ENCODE measurements around the gene LSM11. TPM values are rescaled to one million over a fixed set of nuclear protein-coding genes. Genes with fewer than 3 reads are reported as not detected.

LSM11 gene
- total RNA-seq, 2 donors from 2014 or later, result 4.1 to 8.1 TPM

- H3K9me3 ChIP-seq, result no peaks in the 10 kb centered on the region
- H3K4me3 ChIP-seq, result no peak overlapping the region
- no peaks in the 10 kb centered on the region for H3K4me1 ChIP-seq (replicated peaks)
- TF ChIP-seq POLR2AphosphoS5 (IDR thresholded peaks at IDR 0.05), result no peak
- TF ChIP-seq POLR2A (IDR thresholded peaks at IDR 0.05), result no peak
- no peaks in the 10 kb centered on the region for H3K36me3 ChIP-seq
- H3K27me3 ChIP-seq (replicated peaks; ENCODE audit: insufficient read depth), result no peaks in the 10 kb centered on the region
- intact Hi-C loops (cut with DNase I), result no loop called here
- DNase-seq (ENCODE audit: low spot score), result no peak
- no peak overlapping the region for H3K27ac ChIP-seq
Observed at GRCh38 chr5:157709346-157709745, 34.2 kb upstream of the LSM11 start.

DNA sequence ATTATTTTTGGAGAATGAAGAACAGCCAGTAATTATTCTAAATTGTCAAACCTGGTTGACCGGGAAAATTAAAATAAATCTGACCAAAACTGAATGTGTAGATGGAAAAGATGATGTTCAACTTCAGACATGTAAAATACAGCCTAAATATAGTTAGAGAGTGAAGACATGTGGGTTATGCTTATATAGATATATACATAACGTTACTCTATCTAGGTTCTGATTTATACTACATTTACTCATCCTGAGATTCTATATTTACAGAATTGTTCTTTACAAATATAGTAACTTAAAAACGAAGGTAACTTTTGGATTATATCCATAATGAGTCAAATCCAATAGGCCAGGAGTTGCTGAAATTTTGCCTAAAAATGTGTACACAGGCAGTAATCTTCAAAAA lies 33.1 kb upstream of the LSM11 start:
- intact Hi-C loops (cut with DNase I), result no loop called here
- Histone ChIP-seq H3K4me1 (replicated peaks) (no peaks in the 10 kb centered on the region), H3K9me3 (no peaks in the 10 kb centered on the region), H3K27me3 (replicated peaks; ENCODE audit: insufficient read depth) (no peaks in the 10 kb centered on the region), H3K36me3 (no peaks in the 10 kb centered on the region), H3K4me3 (no peak overlapping the region), H3K27ac (no peak overlapping the region)
- 67% methylated on average over 3 of the region's 3 CpGs for WGBS
- TF ChIP-seq POLR2A (IDR thresholded peaks at IDR 0.05) (no peak), POLR2AphosphoS5 (IDR thresholded peaks at IDR 0.05) (no peak)
- TF ChIP-seq, protein P1, sequence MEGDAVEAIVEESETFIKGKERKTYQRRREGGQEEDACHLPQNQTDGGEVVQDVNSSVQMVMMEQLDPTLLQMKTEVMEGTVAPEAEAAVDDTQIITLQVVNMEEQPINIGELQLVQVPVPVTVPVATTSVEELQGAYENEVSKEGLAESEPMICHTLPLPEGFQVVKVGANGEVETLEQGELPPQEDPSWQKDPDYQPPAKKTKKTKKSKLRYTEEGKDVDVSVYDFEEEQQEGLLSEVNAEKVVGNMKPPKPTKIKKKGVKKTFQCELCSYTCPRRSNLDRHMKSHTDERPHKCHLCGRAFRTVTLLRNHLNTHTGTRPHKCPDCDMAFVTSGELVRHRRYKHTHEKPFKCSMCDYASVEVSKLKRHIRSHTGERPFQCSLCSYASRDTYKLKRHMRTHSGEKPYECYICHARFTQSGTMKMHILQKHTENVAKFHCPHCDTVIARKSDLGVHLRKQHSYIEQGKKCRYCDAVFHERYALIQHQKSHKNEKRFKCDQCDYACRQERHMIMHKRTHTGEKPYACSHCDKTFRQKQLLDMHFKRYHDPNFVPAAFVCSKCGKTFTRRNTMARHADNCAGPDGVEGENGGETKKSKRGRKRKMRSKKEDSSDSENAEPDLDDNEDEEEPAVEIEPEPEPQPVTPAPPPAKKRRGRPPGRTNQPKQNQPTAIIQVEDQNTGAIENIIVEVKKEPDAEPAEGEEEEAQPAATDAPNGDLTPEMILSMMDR (IDR thresholded peaks at IDR 0.05), result no peak
- no peak for DNase-seq (ENCODE audit: low spot score)

DNA sequence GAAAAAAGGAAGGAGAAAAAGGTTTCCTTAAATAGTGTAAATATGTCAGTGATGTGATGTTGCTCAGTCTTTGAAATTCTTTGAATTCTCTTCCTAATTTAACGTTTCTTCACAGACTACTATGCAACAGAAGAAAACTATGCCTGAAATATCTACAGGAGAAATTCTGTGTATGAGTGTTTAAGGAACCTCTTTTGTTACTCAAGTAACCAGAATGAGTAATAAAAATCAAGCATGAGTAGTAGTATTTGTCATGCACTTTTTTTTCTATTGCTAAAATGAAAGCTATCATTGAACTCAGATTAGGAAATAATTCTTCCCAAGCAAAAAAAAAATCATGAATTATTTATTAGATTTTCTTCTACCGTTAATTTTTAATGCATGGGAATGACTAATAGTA lies 32.6 kb upstream of the LSM11 start:
- no peak overlapping the region for H3K4me3 ChIP-seq
- intact Hi-C loops (cut with DNase I), result no loop called here
- TF ChIP-seq, protein P1 (IDR thresholded peaks at IDR 0.05), result no peak
- no peak for TF ChIP-seq POLR2AphosphoS5 (IDR thresholded peaks at IDR 0.05)
- TF ChIP-seq POLR2A (IDR thresholded peaks at IDR 0.05), result no peak
- no peak overlapping the region for H3K27ac ChIP-seq
- no peaks in the 10 kb centered on the region for H3K4me1 ChIP-seq (replicated peaks)
- H3K9me3 ChIP-seq, result no peaks in the 10 kb centered on the region
- H3K36me3 ChIP-seq, result no peaks in the 10 kb centered on the region
- no peaks in the 10 kb centered on the region for H3K27me3 ChIP-seq (replicated peaks; ENCODE audit: insufficient read depth)
- 49% methylated on average over 2 of the region's 2 CpGs for WGBS
- no peak for DNase-seq (ENCODE audit: low spot score)

DNA sequence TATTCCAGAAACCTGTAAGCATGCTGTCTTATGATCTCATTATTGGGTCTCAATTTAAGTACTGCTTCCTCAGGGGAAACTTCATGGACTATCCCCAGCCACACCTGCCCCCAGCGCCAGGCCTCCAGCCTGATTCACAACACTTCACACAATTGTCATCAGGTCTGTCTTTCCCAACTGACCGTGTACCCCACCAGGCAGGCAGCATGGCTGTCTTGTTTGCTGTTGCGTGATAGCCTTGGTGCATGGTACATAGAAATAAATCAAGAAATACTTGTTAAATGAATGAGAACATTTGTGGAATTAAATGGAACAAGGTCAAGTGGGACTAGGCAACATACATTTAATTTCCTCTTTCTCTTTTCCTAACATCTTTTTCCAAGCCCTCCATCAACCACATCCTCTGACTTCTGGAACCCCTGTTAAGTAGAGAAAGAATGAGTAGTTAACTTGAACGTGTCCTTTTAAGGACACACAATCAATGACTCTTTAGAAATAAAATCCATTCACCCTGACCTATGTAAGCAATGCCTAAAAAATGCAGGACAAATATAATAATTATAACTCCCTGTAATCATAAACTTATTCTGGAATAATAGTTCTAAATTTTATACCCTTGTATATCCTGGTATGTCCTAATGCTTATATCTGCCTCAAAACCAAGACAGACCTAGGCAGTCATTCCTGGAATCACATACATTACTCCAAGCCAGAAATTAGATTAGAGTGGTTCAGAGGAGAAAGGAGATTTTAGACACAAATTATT lies 29.5 kb upstream of the LSM11 start:
- Histone ChIP-seq H3K27ac (no peak overlapping the region), H3K27me3 (replicated peaks; ENCODE audit: insufficient read depth) (no peaks in the 10 kb centered on the region), H3K9me3 (no peaks in the 10 kb centered on the region), H3K36me3 (no peaks in the 10 kb centered on the region), H3K4me1 (replicated peaks) (no peaks in the 10 kb centered on the region), H3K4me3 (no peak overlapping the region)
- intact Hi-C loops (cut with DNase I), result no loop called here
- 83% methylated on average over 4 of the region's 4 CpGs for WGBS
- DNase-seq (ENCODE audit: low spot score), result no peak
- TF ChIP-seq POLR2AphosphoS5 (IDR thresholded peaks at IDR 0.05) (no peak), POLR2A (IDR thresholded peaks at IDR 0.05) (no peak)
- TF ChIP-seq, protein P1 (IDR thresholded peaks at IDR 0.05), result no peak

GRCh38 chr5:157714596-157714864 lies 29.0 kb upstream of the LSM11 start:
- no peak overlapping the region for H3K4me3 ChIP-seq
- DNase-seq (ENCODE audit: low spot score), result no peak
- no peaks in the 10 kb centered on the region for H3K27me3 ChIP-seq (replicated peaks; ENCODE audit: insufficient read depth)
- H3K9me3 ChIP-seq, result no peaks in the 10 kb centered on the region
- H3K27ac ChIP-seq, result no peak overlapping the region
- no peak for TF ChIP-seq POLR2AphosphoS5 (IDR thresholded peaks at IDR 0.05)
- TF ChIP-seq, protein P1 (IDR thresholded peaks at IDR 0.05), result no peak
- no peak for TF ChIP-seq POLR2A (IDR thresholded peaks at IDR 0.05)
- H3K36me3 ChIP-seq, result no peaks in the 10 kb centered on the region
- intact Hi-C loops (cut with DNase I), result no loop called here
- no peaks in the 10 kb centered on the region for H3K4me1 ChIP-seq (replicated peaks)
